HEK293 (cell line): Measurements from ENCODE around the gene BCAP31.
A peak's percentile ranks its signal among the peaks of the same experiment; 100 is the strongest.

ENCODE experiments used
- CTCF ChIA-PET: fragments of 350-600 bp; formaldehyde crosslinking; extraction: SDS; loops from one replicate; lab custom pipeline; 2021; ENCODE audit warnings: antibody characterized with exemption; lab: Yijun Ruan, JAX
- POLR2A ChIA-PET: fragments of 300-600 bp; formaldehyde crosslinking; extraction: SDS; loops from one replicate; lab custom pipeline; 2020; ENCODE audit warnings: antibody characterized with exemption, inconsistent platforms; lab: Yijun Ruan, JAX
- H3K27ac ChIP-seq: fragments of 200-500 bp; sonication (Bioruptor generic); 2 replicates; pipeline ENCODE4 v1.5.1; 2014; ENCODE audit warnings: low read depth, low read length, control low read depth, inconsistent platforms; ENCODE audit errors: extremely low read depth
- H3K36me3 ChIP-seq, 2 experiments: fragments of 200-500 bp in 1 of 2; sonication (Bioruptor generic) in 1 of 2; 1 replicate in 1 of 2; 2 replicates in 1 of 2; pipeline ENCODE4 v1.5.1; 2014 to 2017; ENCODE audit warnings: inconsistent platforms in 2 of 2, low read length in 2 of 2; ENCODE audit not compliant: control insufficient read depth in 2 of 2, insufficient read depth in 1 of 2
- H3K4me1 ChIP-seq: fragments of 200-500 bp; sonication (Bioruptor generic); 2 replicates; pipeline ENCODE4 v1.5.1; 2014; ENCODE audit warnings: mild to moderate bottlenecking, low read length, inconsistent platforms; ENCODE audit not compliant: control insufficient read depth, insufficient read depth
- H3K4me3 ChIP-seq: 2 replicates; pipeline ENCODE4 v1.5.1; 2011; ENCODE audit warnings: low read depth, mild to moderate bottlenecking, control low read depth, low read length, moderate library complexity
- H3K9me3 ChIP-seq: fragments of 200-500 bp; sonication (Bioruptor generic); 2 replicates; pipeline ENCODE4 v1.5.1; 2014; ENCODE audit warnings: low read depth, low read length, inconsistent platforms; ENCODE audit not compliant: control insufficient read depth, insufficient read depth
- BCL6B ChIP-seq: fragments of 450-650 bp; formaldehyde crosslinking; IDR thresholded peaks from 2 replicates; pipeline ENCODE4 v1.5.1; 2017; ENCODE audit warnings: missing biosample characterization, missing genetic modification characterization
- GLI4 ChIP-seq: fragments of 450-650 bp; formaldehyde crosslinking; IDR thresholded peaks from 2 replicates; pipeline ENCODE4 v1.5.1; 2016; ENCODE audit warnings: missing biosample characterization, missing genetic modification characterization
- IKZF3 ChIP-seq: fragments of 450-650 bp; IDR thresholded peaks from 2 replicates; pipeline ENCODE4 v1.5.0; 2018; ENCODE audit warnings: missing biosample characterization, mild to moderate bottlenecking, missing genetic modification characterization, moderate library complexity
- KLF1 ChIP-seq: fragments of 450-650 bp; formaldehyde crosslinking; IDR thresholded peaks from 2 replicates; pipeline ENCODE4 v1.5.1; 2016; ENCODE audit warnings: missing biosample characterization, missing genetic modification characterization
- PRDM1 ChIP-seq: fragments of 450-650 bp; formaldehyde crosslinking; IDR thresholded peaks from 2 replicates; pipeline ENCODE4; 2016; ENCODE audit warnings: missing biosample characterization, missing genetic modification characterization
- ZBTB21 ChIP-seq: fragments of 450-650 bp; formaldehyde crosslinking; IDR thresholded peaks from 2 replicates; pipeline ENCODE4 v1.5.1; 2017; ENCODE audit warnings: missing biosample characterization, missing genetic modification characterization
- ZBTB44 ChIP-seq: fragments of 450-650 bp; IDR thresholded peaks from 2 replicates; pipeline ENCODE4 v1.5.1; 2018; ENCODE audit warnings: missing biosample characterization, mild to moderate bottlenecking, missing genetic modification characterization
- ZFP41 ChIP-seq: fragments of 450-650 bp; formaldehyde crosslinking; IDR thresholded peaks from 2 replicates; pipeline ENCODE4 v1.5.1; 2016; ENCODE audit warnings: missing biosample characterization, missing genetic modification characterization, borderline replicate concordance
- ZIC2 ChIP-seq: fragments of 450-650 bp; formaldehyde crosslinking; IDR thresholded peaks from 2 replicates; pipeline ENCODE4 v1.5.1; 2016; ENCODE audit warnings: missing biosample characterization, missing genetic modification characterization
- ZNF112 ChIP-seq: fragments of 450-650 bp; formaldehyde crosslinking; IDR thresholded peaks from 2 replicates; pipeline ENCODE4 v1.5.0; 2017; ENCODE audit warnings: missing biosample characterization, missing genetic modification characterization
- ZNF146 ChIP-seq: fragments of 450-650 bp; formaldehyde crosslinking; IDR thresholded peaks from 2 replicates; pipeline ENCODE4 v1.5.1; 2016; ENCODE audit warnings: missing biosample characterization, missing genetic modification characterization
- ZNF16 ChIP-seq: fragments of 450-650 bp; formaldehyde crosslinking; IDR thresholded peaks from 2 replicates; pipeline ENCODE4 v1.5.1; 2016; ENCODE audit warnings: low read depth, missing biosample characterization, missing genetic modification characterization
- ZNF184 ChIP-seq: fragments of 450-650 bp; IDR thresholded peaks from 2 replicates; pipeline ENCODE4 v1.5.1; 2018; ENCODE audit warnings: missing biosample characterization, mild to moderate bottlenecking, missing genetic modification characterization
- ZNF2 ChIP-seq: fragments of 450-650 bp; formaldehyde crosslinking; IDR thresholded peaks from 2 replicates; pipeline ENCODE4 v1.5.1; 2016; ENCODE audit warnings: missing biosample characterization, missing genetic modification characterization
- ZNF239 ChIP-seq: fragments of 450-650 bp; formaldehyde crosslinking; IDR thresholded peaks from 2 replicates; pipeline ENCODE4 v1.5.1; 2016; ENCODE audit warnings: missing biosample characterization, missing genetic modification characterization
- ZNF324 ChIP-seq: fragments of 450-650 bp; formaldehyde crosslinking; IDR thresholded peaks from 2 replicates; pipeline ENCODE4 v1.5.1; 2016; ENCODE audit warnings: missing biosample characterization, missing genetic modification characterization
- ZNF510 ChIP-seq: fragments of 450-650 bp; formaldehyde crosslinking; IDR thresholded peaks from 2 replicates; pipeline ENCODE4 v1.5.1; 2018; ENCODE audit warnings: mild to moderate bottlenecking, missing genetic modification characterization, missing biosample characterization; ENCODE audit not compliant: insufficient replicate concordance
- ZNF548 ChIP-seq: fragments of 450-650 bp; formaldehyde crosslinking; IDR thresholded peaks from 2 replicates; pipeline ENCODE4 v1.5.1; 2016; ENCODE audit warnings: missing biosample characterization, missing genetic modification characterization
- ZNF660 ChIP-seq: fragments of 450-650 bp; IDR thresholded peaks from 2 replicates; pipeline ENCODE4 v1.5.1; 2018; ENCODE audit warnings: missing biosample characterization, mild to moderate bottlenecking, missing genetic modification characterization
- ZNF747 ChIP-seq: fragments of 450-650 bp; formaldehyde crosslinking; IDR thresholded peaks from 2 replicates; pipeline ENCODE4 v1.5.1; 2016; ENCODE audit warnings: missing biosample characterization, missing genetic modification characterization
- ZNF776 ChIP-seq: fragments of 450-650 bp; formaldehyde crosslinking; IDR thresholded peaks from 2 replicates; pipeline ENCODE4 v1.5.0; 2017; ENCODE audit warnings: missing biosample characterization, missing genetic modification characterization, borderline replicate concordance

BCAP31 gene

GRCh38 chrX:153722704-153723350 is 1.4 kb downstream of the BCAP31 start:
- peaks cover 3% of the 10 kb centered on the region for H3K4me1 ChIP-seq
- POLR2A ChIA-PET, result no interaction called here
- CTCF ChIA-PET, result no interaction called here

GRCh38 chrX:153719701-153720100 is 4.5 kb downstream of the BCAP31 start:
- Histone ChIP-seq H3K36me3 (peaks cover 18 to 72% of the 10 kb centered on the region in 2 experiments), H3K27ac (no peak overlapping the region), H3K9me3 (no peaks in the 10 kb centered on the region)
- TF ChIP-seq ZNF239 (no peak), ZIC2 (no peak), ZNF548 (tag by site-specific recombination) (no peak), GLI4 (tag by site-specific recombination) (no peak)
- TF ChIP-seq, all 188 proteins: peak for 0
- Histone ChIP-seq H3K4me3 (no peak overlapping the region), H3K4me1 (peaks cover 3% of the 10 kb centered on the region)
- POLR2A ChIA-PET, result interaction anchor here (0.6 to 1.8 kb wide), 3 partner anchors 11 to 67 kb away, joined by 3 to 6 read pairs (median 5); no protein-coding TSS in a partner anchor
- CTCF ChIA-PET, result interaction anchor here (0.9 to 2.3 kb wide), 2 partner anchors 11 to 58 kb away, joined by 3 to 14 read pairs; no protein-coding TSS in a partner anchor

More at GRCh38 chrX:153722704-153723350, 1.4 kb downstream of the BCAP31 start:
- Histone ChIP-seq H3K9me3 (no peaks in the 10 kb centered on the region), H3K36me3 (peaks cover 7 to 46% of the 10 kb centered on the region in 2 experiments), H3K4me3 (peak overlapping the region; percentile 58)
- TF ChIP-seq ZNF324 (tag by site-specific recombination) (no peak), ZNF112 (tag by site-specific recombination) (no peak), ZNF16 (tag by site-specific recombination) (no peak), ZFP41 (tag by site-specific recombination) (no peak), ZBTB44 (tag by site-specific recombination) (no peak), ZNF660 (tag by site-specific recombination) (no peak), ZNF548 (tag by site-specific recombination) (no peak), IKZF3 (tag by site-specific recombination) (no peak), KLF1 (tag by site-specific recombination) (no peak), PRDM1 (tag by site-specific recombination) (no peak), ZNF184 (tag by site-specific recombination) (no peak), ZNF510 (tag by site-specific recombination) (no peak), ZBTB21 (tag by site-specific recombination) (no peak), BCL6B (no peak), ZNF776 (tag by site-specific recombination) (no peak), ZNF2 (no peak), ZNF146 (no peak), ZNF747 (no peak)
- TF ChIP-seq, all 188 proteins: peak for 0
- peak overlapping the region; percentile 89; the same call in 1 of the 2 replicates for H3K27ac ChIP-seq
